Activated CD8-positive, alpha-beta T cell treated with anti-CD3 and anti-CD28 coated beads for 36 hours (primary cell): ENCODE data around the gene IFFO2. TPM values are rescaled to one million over a fixed set of nuclear protein-coding genes. Genes with fewer than 3 reads are reported as not detected.

ENCODE experiments used
- ATAC-seq: fragments of 200-7000 bp; cut with Tn5 transposase; one replicate; pipeline ENCODE4 v1.10.0; 2021; ENCODE audit warnings: mild to moderate bottlenecking, moderate library complexity
- CTCF ChIA-PET: fragments of 350-600 bp; sonication (Branson Sonifier 250); formaldehyde crosslinking; loops from one replicate; lab custom pipeline; 2021; ENCODE audit warnings: antibody characterized with exemption; lab: Charles Lee
- POLR2A ChIA-PET: fragments of 350-600 bp; sonication (Branson Sonifier 250); formaldehyde crosslinking; loops from one replicate; lab custom pipeline; 2021; ENCODE audit warnings: antibody characterized with exemption; lab: Charles Lee
- DNase-seq: peaks from one replicate; pipeline ENCODE4 v3.0.0-alpha.2; 2020
- H3K27ac Mint-ChIP-seq: one replicate; pipeline ENCODE4 v1.8.0; 2021; ENCODE audit warnings: mild to moderate bottlenecking, mixed read lengths
- H3K27me3 Mint-ChIP-seq: one replicate; pipeline ENCODE4 v1.8.0; 2021; ENCODE audit warnings: mixed read lengths
- H3K36me3 Mint-ChIP-seq: one replicate; pipeline ENCODE4 v1.8.0; 2021; ENCODE audit warnings: low read depth, mixed read lengths
- H3K4me1 Mint-ChIP-seq: one replicate; pipeline ENCODE4 v1.8.0; 2021; ENCODE audit warnings: low read depth, mixed read lengths
- H3K4me3 Mint-ChIP-seq: one replicate; pipeline ENCODE4 v1.8.0; 2021; ENCODE audit warnings: mild to moderate bottlenecking, moderate library complexity, mixed read lengths
- H3K9me3 Mint-ChIP-seq: one replicate; pipeline ENCODE4 v1.8.0; 2021; ENCODE audit warnings: mixed read lengths
- intact Hi-C: fragments of 100-400 bp; cut with micrococcal nuclease; formaldehyde crosslinking; loops from one replicate; pipeline ENCODE4 v1.10.0; 2022
- total RNA-seq, 2 experiments: library from RNA; stranded (reverse); gene quantifications; one replicate each; pipeline ENCODE4 v1.2.3, GENCODE V29; 2021
- TF ChIP-seq, protein P1 (sequence below): fragments of 200-600 bp; IDR thresholded peaks from one replicate; pipeline ENCODE4 v1.8.0; 2022; ENCODE audit warnings: antibody characterized with exemption, mild to moderate bottlenecking

Gene IFFO2
- total RNA-seq, 2 experiments from 2014 or later: 23.7 to 26.4 TPM

GRCh38 chr1:18957532-18958300, 1.2 kb upstream of the IFFO2 start:
- no peak for ATAC-seq
- Mint-ChIP-seq H3K9me3 (no peaks in the 10 kb centered on the region), H3K4me3 (peak overlapping the region; percentile 81), H3K4me1 (peaks cover 44% of the 10 kb centered on the region), H3K36me3 (peaks cover 4% of the 10 kb centered on the region), H3K27ac (peak overlapping the region; percentile 85), H3K27me3 (no peaks in the 10 kb centered on the region)
- ChIA-PET CTCF (interaction anchor here (0.8 to 4.0 kb wide), 4 partner anchors 12 to 50 kb away, joined by 3 to 17 read pairs (median 9); no protein-coding TSS in a partner anchor), POLR2A (interaction anchor here (0.5 to 9.3 kb wide), 5 partner anchors 7 to 831 kb away, joined by 3 to 139 read pairs (median 3); no protein-coding TSS in a partner anchor)
- intact Hi-C loops: no loop called here
- TF ChIP-seq, protein P1, sequence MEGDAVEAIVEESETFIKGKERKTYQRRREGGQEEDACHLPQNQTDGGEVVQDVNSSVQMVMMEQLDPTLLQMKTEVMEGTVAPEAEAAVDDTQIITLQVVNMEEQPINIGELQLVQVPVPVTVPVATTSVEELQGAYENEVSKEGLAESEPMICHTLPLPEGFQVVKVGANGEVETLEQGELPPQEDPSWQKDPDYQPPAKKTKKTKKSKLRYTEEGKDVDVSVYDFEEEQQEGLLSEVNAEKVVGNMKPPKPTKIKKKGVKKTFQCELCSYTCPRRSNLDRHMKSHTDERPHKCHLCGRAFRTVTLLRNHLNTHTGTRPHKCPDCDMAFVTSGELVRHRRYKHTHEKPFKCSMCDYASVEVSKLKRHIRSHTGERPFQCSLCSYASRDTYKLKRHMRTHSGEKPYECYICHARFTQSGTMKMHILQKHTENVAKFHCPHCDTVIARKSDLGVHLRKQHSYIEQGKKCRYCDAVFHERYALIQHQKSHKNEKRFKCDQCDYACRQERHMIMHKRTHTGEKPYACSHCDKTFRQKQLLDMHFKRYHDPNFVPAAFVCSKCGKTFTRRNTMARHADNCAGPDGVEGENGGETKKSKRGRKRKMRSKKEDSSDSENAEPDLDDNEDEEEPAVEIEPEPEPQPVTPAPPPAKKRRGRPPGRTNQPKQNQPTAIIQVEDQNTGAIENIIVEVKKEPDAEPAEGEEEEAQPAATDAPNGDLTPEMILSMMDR: no peak
- no peak for DNase-seq

DNA sequence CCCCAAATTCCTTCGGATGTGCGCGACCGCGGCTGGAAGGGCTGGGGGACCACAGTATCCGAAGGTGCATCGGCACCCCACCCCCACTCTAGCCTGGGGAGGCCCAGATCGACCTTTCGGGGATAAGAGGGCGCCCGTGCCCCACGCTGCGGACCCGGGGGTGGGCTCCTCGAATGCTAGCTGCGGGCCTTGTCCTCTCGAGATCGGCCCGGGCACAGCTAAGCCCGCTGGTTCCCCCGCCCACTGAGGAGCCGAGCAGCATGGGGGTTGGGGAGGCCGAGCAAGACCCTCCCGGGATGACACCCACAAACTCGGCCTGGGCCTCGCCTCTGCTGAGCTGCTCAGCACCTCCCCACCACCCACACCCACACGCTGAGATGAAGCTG, 653 bp upstream of the IFFO2 start:
- ChIA-PET POLR2A (interaction anchor here (0.5 to 9.3 kb wide), 4 partner anchors 8 to 832 kb away, joined by 3 to 139 read pairs (median 10); no protein-coding TSS in a partner anchor), CTCF (interaction anchor here (1.4 to 4.0 kb wide), 6 partner anchors 12 to 52 kb away, joined by 3 to 17 read pairs (median 6); no protein-coding TSS in a partner anchor)
- peak overlapping the region; percentile 85 for H3K27ac Mint-ChIP-seq
- TF ChIP-seq, protein P1: no peak
- peaks cover 10% of the 10 kb centered on the region for H3K36me3 Mint-ChIP-seq
- ATAC-seq (peak; percentile 1), DNase-seq (peak; percentile 45)
- intact Hi-C loops: no loop called here
- peaks cover 50% of the 10 kb centered on the region for H3K4me1 Mint-ChIP-seq
- H3K4me3 Mint-ChIP-seq: peak overlapping the region; percentile 81
- no peaks in the 10 kb centered on the region for H3K9me3 Mint-ChIP-seq
- no peaks in the 10 kb centered on the region for H3K27me3 Mint-ChIP-seq

GRCh38 chr1:18955441-18956192, 859 bp downstream of the IFFO2 start:
- Mint-ChIP-seq H3K4me1 (peaks cover 64% of the 10 kb centered on the region), H3K27ac (peak overlapping the region; percentile 80), H3K9me3 (no peaks in the 10 kb centered on the region), H3K27me3 (no peaks in the 10 kb centered on the region), H3K4me3 (peak overlapping the region; percentile 82), H3K36me3 (peaks cover 10% of the 10 kb centered on the region)
- DNase-seq (peak; percentile 70), ATAC-seq (peak; percentile 5)
- intact Hi-C loops: loop anchor here (2.0 kb wide), 1 partner anchor 29 kb away; no protein-coding TSS in a partner anchor
- TF ChIP-seq, protein P1: no peak
- CTCF ChIA-PET: interaction anchor here (0.7 to 4.0 kb wide), 8 partner anchors 12 to 71 kb away, joined by 3 to 17 read pairs (median 6); no protein-coding TSS in a partner anchor
- POLR2A ChIA-PET: interaction anchor here (0.9 to 9.3 kb wide), 7 partner anchors 9 to 300 kb away, joined by 3 to 139 read pairs (median 4); no protein-coding TSS in a partner anchor

DNA sequence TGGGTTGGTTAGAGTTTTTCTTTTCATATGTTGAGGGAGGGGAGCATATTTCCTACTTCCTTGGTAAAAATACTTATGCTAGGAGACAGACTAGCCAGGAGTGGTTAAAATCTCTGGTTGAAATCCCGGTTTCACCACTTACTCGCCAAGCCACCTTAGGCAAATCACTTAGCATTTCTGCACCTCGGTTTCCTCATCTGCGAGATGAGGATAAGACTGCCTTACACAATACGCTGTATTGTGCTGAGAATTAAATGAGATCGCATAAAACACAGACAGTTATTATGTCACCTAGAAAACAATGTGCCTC, 1.4 kb downstream of the IFFO2 start:
- Mint-ChIP-seq H3K4me3 (peak overlapping the region; percentile 82), H3K27ac (peak overlapping the region; percentile 80), H3K36me3 (peaks cover 12% of the 10 kb centered on the region), H3K27me3 (no peaks in the 10 kb centered on the region), H3K4me1 (peaks cover 69% of the 10 kb centered on the region), H3K9me3 (no peaks in the 10 kb centered on the region)
- ATAC-seq: no peak
- DNase-seq: no peak
- TF ChIP-seq, protein P1: no peak
- ChIA-PET POLR2A (interaction anchor here (1.1 to 9.3 kb wide), 5 partner anchors 10 to 254 kb away, joined by 4 to 139 read pairs (median 10); no protein-coding TSS in a partner anchor), CTCF (interaction anchor here (1.0 to 4.0 kb wide), 5 partner anchors 9 to 47 kb away, joined by 3 to 17 read pairs (median 6); no protein-coding TSS in a partner anchor)
- intact Hi-C loops: loop anchor here (2.0 kb wide), 1 partner anchor 28 kb away; no protein-coding TSS in a partner anchor
